Gastroesophageal sphincter (tissue), 3 donors: ENCODE results near the gene YEATS2.

Experiments
- EP300 ChIP-seq: sonication (generic); formaldehyde crosslinking; IDR thresholded peaks from one replicate; pipeline ENCODE4 v1.6.1; 2017; ENCODE audit warnings: antibody characterized with exemption, mild to moderate bottlenecking
- POLR2A ChIP-seq, 2 donors: fragments of 450-650 bp; IDR thresholded peaks; one replicate each; pipeline ENCODE4 v1.6.1; 2017; ENCODE audit warnings: antibody characterized with exemption in 2 of 2, mild to moderate bottlenecking in 2 of 2, moderate library complexity in 1 of 2
- POLR2AphosphoS5 ChIP-seq: sonication (generic); formaldehyde crosslinking; IDR thresholded peaks from one replicate; pipeline ENCODE4 v1.6.1; 2017; ENCODE audit warnings: antibody characterized with exemption
- TF ChIP-seq, protein P1 (sequence below), 4 experiments: fragments of 200-600 bp in 2 of 4; fragments of 450-650 bp in 2 of 4; sonication (generic) in 1 of 4; IDR thresholded peaks; one replicate each; pipeline ENCODE4 v1.5.1; 2017 to 2019; ENCODE audit warnings: antibody characterized with exemption in 4 of 4, mild to moderate bottlenecking in 2 of 4, moderate library complexity in 2 of 4

DNA sequence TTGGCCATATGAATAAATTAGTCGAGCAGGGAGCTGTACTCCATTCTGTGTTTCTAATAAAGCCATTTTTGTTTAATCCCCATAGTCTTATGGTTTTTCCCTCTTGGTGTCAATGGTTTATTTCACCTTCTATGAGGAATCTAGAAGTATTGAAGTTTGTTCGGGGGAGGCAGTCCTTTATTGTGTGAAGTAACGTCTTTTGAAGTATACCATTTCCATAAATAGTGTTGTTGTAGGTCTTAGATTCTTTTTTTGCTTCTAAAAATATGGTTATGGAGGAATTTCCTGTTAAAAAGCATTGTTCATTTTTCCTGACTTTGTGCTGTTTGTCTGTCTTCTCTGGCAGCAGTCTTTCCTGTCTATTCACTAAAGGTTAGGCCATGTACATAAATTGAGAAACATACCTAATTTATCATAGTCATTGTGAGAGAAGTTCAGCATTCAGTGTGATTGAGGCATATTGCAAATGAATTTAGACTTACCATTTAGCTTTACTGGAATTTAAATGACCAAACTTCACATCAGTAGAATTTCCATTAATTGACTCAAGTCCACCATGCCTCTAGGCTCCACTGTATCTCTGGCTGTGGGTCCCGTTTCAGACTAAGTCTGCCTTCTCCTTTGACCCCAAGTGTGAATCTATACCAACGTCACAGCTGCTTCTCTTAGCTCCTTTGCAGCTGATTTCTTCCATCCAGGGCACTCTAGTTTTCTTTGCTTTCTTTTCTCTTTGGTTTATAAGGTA is 37.3 kb downstream of the YEATS2 start:
- TF ChIP-seq POLR2A (IDR thresholded peaks at IDR 0.05): no peak
- TF ChIP-seq, protein P1, sequence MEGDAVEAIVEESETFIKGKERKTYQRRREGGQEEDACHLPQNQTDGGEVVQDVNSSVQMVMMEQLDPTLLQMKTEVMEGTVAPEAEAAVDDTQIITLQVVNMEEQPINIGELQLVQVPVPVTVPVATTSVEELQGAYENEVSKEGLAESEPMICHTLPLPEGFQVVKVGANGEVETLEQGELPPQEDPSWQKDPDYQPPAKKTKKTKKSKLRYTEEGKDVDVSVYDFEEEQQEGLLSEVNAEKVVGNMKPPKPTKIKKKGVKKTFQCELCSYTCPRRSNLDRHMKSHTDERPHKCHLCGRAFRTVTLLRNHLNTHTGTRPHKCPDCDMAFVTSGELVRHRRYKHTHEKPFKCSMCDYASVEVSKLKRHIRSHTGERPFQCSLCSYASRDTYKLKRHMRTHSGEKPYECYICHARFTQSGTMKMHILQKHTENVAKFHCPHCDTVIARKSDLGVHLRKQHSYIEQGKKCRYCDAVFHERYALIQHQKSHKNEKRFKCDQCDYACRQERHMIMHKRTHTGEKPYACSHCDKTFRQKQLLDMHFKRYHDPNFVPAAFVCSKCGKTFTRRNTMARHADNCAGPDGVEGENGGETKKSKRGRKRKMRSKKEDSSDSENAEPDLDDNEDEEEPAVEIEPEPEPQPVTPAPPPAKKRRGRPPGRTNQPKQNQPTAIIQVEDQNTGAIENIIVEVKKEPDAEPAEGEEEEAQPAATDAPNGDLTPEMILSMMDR (IDR thresholded peaks at IDR 0.05): no peak
- TF ChIP-seq EP300: no peak
- TF ChIP-seq POLR2AphosphoS5: no peak
